ENCODE measurements around the gene GRIK4. TPM values are rescaled to one million over a fixed set of nuclear protein-coding genes. Genes with fewer than 3 reads are reported as not detected.

The GRIK4 gene
- polyA plus RNA-seq, 1 of the 3 experiments (the other 2 are of a cell fraction): 0.03 TPM

DNA sequence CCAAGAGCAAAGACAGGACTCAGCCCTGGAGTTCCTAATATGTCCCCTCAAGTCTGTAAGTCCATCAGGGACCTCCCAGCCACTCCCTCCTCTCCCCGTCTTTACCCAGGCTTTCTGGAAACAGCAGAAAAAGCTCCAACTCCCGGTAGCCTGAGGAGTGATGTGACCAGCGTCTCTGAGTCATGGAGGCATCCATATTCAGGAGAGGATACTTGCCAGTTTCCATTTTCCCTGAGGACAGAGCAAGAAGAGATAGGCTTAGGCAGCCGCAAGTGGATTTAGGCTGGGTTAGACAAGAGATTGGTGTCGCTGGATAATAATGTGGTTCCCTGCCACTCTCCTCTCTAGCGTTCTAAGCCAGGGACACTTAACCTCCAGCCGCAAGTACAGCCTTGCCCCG, 206.6 kb downstream of the GRIK4 start:
- ChIA-PET POLR2A (no interaction called here), CTCF (interaction anchor here (0.6 to 0.7 kb wide), 2 partner anchors 33 to 928 kb away, joined by 3 to 4 read pairs; no protein-coding TSS in a partner anchor)
- Histone ChIP-seq H3K79me2 (ENCODE audit: insufficient read depth) (no peaks in the 10 kb centered on the region), H3K4me3 (ENCODE audit: low read depth in 2 of 2, low read length in 1 of 2) (no peak overlapping the region), H3K27ac (ENCODE audit: low read depth in 2 of 2, low read length in 1 of 2) (no peak overlapping the region), H3F3A (replicated peaks; ENCODE audit: insufficient read depth) (no peaks in the 10 kb centered on the region), H3K4me2 (no peak overlapping the region), H3K27me3 (ENCODE audit: insufficient read depth) (no peaks in the 10 kb centered on the region; the same call in 1 of the 2 replicates), H3K9me2 (no peaks in the 10 kb centered on the region), H3K9me3 (no peaks in the 10 kb centered on the region), H3K36me3 (replicated peaks in 1 of 2; ENCODE audit: control insufficient read depth in 1 of 2, insufficient read depth in 2 of 2, low read length in 1 of 2) (no peaks in the 10 kb centered on the region), H3K4me1 (ENCODE audit: control insufficient read depth in 1 of 2, insufficient read depth in 2 of 2, low read depth in 1 of 2, low read length in 1 of 2) (peaks cover 0 to 3% of the 10 kb centered on the region in 2 experiments; a peak in 1 of 4 replicates), H4K20me1 (ENCODE audit: insufficient read depth) (no peaks in the 10 kb centered on the region), H2AFZ (ENCODE audit: low read depth) (no peak overlapping the region), H3K9ac (no peak overlapping the region)
- 60% methylated on average over 7 of the region's 8 CpGs for WGBS (ENCODE audit: low lambda C conversion rate)
- TF ChIP-seq, protein P1, sequence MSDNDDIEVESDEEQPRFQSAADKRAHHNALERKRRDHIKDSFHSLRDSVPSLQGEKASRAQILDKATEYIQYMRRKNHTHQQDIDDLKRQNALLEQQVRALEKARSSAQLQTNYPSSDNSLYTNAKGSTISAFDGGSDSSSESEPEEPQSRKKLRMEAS (IDR thresholded peaks at IDR 0.05; ENCODE audit: low read depth): no peak
- TF ChIP-seq CHD2 (IDR thresholded peaks at IDR 0.05; ENCODE audit: low read length, partially characterized antibody): no peak
- TF ChIP-seq EZH2phosphoT487 (IDR thresholded peaks at IDR 0.05; ENCODE audit: borderline replicate concordance, low read depth): no peak
- DNase-seq: no peak

DNA sequence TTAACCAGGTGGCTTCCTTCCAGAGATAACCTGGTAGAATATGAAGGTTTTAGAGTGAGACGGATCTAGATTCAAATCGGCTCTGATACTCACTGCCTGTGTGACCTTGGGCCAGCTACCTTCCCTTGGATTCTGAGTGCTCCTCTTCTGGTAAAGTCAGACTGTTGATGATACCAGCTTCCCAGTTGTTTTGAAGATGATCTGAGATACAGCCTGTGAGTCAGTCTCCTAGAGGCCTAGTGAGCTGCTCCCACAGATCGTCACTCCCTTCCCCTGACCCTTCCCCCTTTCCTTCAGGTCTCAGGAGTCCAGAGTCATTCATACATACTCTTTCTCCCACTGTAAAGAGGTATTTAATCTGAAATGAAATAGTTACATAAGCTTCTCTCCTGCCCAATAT, 207.8 kb downstream of the GRIK4 start:
- Histone ChIP-seq H4K20me1 (ENCODE audit: insufficient read depth) (no peaks in the 10 kb centered on the region), H3K9ac (no peak overlapping the region), H3F3A (replicated peaks; ENCODE audit: insufficient read depth) (no peaks in the 10 kb centered on the region), H3K27ac (ENCODE audit: low read depth in 2 of 2, low read length in 1 of 2) (no peak overlapping the region), H3K4me2 (no peak overlapping the region), H3K36me3 (replicated peaks in 1 of 2; ENCODE audit: control insufficient read depth in 1 of 2, insufficient read depth in 2 of 2, low read length in 1 of 2) (no peaks in the 10 kb centered on the region), H3K4me3 (ENCODE audit: low read depth in 2 of 2, low read length in 1 of 2) (no peak overlapping the region), H3K9me2 (no peaks in the 10 kb centered on the region), H2AFZ (ENCODE audit: low read depth) (no peak overlapping the region), H3K4me1 (ENCODE audit: control insufficient read depth in 1 of 2, insufficient read depth in 2 of 2, low read depth in 1 of 2, low read length in 1 of 2) (peaks cover 0 to 3% of the 10 kb centered on the region in 2 experiments; a peak in 1 of 4 replicates), H3K9me3 (no peaks in the 10 kb centered on the region), H3K27me3 (ENCODE audit: insufficient read depth) (no peaks in the 10 kb centered on the region), H3K79me2 (ENCODE audit: insufficient read depth) (no peaks in the 10 kb centered on the region)
- POLR2A ChIA-PET: no interaction called here
- no peak for DNase-seq
- no peak for TF ChIP-seq NFIC (IDR thresholded peaks at IDR 0.05; ENCODE audit: borderline replicate concordance)
- TF ChIP-seq, protein P2, sequence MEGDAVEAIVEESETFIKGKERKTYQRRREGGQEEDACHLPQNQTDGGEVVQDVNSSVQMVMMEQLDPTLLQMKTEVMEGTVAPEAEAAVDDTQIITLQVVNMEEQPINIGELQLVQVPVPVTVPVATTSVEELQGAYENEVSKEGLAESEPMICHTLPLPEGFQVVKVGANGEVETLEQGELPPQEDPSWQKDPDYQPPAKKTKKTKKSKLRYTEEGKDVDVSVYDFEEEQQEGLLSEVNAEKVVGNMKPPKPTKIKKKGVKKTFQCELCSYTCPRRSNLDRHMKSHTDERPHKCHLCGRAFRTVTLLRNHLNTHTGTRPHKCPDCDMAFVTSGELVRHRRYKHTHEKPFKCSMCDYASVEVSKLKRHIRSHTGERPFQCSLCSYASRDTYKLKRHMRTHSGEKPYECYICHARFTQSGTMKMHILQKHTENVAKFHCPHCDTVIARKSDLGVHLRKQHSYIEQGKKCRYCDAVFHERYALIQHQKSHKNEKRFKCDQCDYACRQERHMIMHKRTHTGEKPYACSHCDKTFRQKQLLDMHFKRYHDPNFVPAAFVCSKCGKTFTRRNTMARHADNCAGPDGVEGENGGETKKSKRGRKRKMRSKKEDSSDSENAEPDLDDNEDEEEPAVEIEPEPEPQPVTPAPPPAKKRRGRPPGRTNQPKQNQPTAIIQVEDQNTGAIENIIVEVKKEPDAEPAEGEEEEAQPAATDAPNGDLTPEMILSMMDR (IDR thresholded peaks at IDR 0.05): no peak
- no peak for TF ChIP-seq RCOR1 (IDR thresholded peaks at IDR 0.05; ENCODE audit: low read length)
- TF ChIP-seq, protein P3, sequence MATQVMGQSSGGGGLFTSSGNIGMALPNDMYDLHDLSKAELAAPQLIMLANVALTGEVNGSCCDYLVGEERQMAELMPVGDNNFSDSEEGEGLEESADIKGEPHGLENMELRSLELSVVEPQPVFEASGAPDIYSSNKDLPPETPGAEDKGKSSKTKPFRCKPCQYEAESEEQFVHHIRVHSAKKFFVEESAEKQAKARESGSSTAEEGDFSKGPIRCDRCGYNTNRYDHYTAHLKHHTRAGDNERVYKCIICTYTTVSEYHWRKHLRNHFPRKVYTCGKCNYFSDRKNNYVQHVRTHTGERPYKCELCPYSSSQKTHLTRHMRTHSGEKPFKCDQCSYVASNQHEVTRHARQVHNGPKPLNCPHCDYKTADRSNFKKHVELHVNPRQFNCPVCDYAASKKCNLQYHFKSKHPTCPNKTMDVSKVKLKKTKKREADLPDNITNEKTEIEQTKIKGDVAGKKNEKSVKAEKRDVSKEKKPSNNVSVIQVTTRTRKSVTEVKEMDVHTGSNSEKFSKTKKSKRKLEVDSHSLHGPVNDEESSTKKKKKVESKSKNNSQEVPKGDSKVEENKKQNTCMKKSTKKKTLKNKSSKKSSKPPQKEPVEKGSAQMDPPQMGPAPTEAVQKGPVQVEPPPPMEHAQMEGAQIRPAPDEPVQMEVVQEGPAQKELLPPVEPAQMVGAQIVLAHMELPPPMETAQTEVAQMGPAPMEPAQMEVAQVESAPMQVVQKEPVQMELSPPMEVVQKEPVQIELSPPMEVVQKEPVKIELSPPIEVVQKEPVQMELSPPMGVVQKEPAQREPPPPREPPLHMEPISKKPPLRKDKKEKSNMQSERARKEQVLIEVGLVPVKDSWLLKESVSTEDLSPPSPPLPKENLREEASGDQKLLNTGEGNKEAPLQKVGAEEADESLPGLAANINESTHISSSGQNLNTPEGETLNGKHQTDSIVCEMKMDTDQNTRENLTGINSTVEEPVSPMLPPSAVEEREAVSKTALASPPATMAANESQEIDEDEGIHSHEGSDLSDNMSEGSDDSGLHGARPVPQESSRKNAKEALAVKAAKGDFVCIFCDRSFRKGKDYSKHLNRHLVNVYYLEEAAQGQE (IDR thresholded peaks at IDR 0.05; ENCODE audit: low read depth, low read length): no peak
- no peak for TF ChIP-seq TEAD4 (IDR thresholded peaks at IDR 0.05; ENCODE audit: borderline replicate concordance, insufficient read depth)
- TF ChIP-seq JUND (IDR thresholded peaks at IDR 0.05): no peak
- no peak for TF ChIP-seq TAF1 (IDR thresholded peaks at IDR 0.05; ENCODE audit: borderline replicate concordance, low read depth, low read length)
- TF ChIP-seq NRF1 (IDR thresholded peaks at IDR 0.05; ENCODE audit: low read depth, low read length): no peak
- no peak for TF ChIP-seq TCF12 (IDR thresholded peaks at IDR 0.05)
- no peak for TF ChIP-seq RFX5 (IDR thresholded peaks at IDR 0.05; ENCODE audit: low read length)
- TF ChIP-seq, protein P4, sequence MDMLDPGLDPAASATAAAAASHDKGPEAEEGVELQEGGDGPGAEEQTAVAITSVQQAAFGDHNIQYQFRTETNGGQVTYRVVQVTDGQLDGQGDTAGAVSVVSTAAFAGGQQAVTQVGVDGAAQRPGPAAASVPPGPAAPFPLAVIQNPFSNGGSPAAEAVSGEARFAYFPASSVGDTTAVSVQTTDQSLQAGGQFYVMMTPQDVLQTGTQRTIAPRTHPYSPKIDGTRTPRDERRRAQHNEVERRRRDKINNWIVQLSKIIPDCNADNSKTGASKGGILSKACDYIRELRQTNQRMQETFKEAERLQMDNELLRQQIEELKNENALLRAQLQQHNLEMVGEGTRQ (IDR thresholded peaks at IDR 0.05; ENCODE audit: borderline replicate concordance, low read depth, low read length): no peak
- 52% methylated on average over 3 of the region's 3 CpGs for WGBS (ENCODE audit: low lambda C conversion rate)
- CTCF ChIA-PET: interaction anchor here (0.8 to 2.3 kb wide), 6 partner anchors 27 to 475 kb away, joined by 3 to 11 read pairs (median 4); partner anchors contain the start of gene GRIK4

Measured in SK-N-SH (cell line).